OCI-LY7 (cell line): ENCODE measurements around the gene RAD51B.

Experiments used
- EZH2phosphoT487 ChIP-seq: fragments of 200-600 bp; sonication (generic); IDR thresholded peaks from 2 replicates; pipeline ENCODE4 v1.6.1; 2018; ENCODE audit warnings: low read depth, borderline replicate concordance, mild to moderate bottlenecking, mixed run types, antibody characterized with exemption, low read length, moderate library complexity, mixed read lengths
- TF ChIP-seq, protein P1 (sequence below): fragments of 200-600 bp; sonication (generic); conservative IDR thresholded peaks from 2 replicates; pipeline ENCODE4 v1.5.1; 2014; ENCODE audit warnings: mild to moderate bottlenecking, antibody characterized with exemption, low read length, moderate library complexity, mixed read lengths

DNA sequence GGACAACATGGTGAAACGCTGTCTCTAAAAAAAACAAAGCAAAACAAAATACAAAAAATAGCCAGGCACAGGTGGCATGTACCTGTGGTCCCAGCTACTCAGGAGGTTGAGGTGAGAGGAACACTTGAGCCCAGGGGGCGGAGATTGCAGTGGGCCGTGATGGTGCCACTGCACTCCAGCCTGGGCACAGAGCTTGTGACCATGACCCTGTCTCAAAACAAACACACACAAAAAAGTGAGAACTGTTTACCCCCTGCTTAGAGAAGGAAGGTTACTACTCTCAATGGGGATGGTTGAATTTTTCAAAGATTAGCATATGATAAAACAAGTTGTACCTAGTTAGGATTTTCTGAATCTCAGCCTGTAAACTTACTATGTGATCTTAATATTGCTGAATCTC is 905.3 kb downstream of the RAD51B start:
- TF ChIP-seq, protein P1, sequence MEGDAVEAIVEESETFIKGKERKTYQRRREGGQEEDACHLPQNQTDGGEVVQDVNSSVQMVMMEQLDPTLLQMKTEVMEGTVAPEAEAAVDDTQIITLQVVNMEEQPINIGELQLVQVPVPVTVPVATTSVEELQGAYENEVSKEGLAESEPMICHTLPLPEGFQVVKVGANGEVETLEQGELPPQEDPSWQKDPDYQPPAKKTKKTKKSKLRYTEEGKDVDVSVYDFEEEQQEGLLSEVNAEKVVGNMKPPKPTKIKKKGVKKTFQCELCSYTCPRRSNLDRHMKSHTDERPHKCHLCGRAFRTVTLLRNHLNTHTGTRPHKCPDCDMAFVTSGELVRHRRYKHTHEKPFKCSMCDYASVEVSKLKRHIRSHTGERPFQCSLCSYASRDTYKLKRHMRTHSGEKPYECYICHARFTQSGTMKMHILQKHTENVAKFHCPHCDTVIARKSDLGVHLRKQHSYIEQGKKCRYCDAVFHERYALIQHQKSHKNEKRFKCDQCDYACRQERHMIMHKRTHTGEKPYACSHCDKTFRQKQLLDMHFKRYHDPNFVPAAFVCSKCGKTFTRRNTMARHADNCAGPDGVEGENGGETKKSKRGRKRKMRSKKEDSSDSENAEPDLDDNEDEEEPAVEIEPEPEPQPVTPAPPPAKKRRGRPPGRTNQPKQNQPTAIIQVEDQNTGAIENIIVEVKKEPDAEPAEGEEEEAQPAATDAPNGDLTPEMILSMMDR, result no peak
- no peak for TF ChIP-seq EZH2phosphoT487
